Fibroblast of skin of right biceps (primary cell): ENCODE results near the gene AGAP5.
A peak's percentile ranks its signal among the peaks of the same experiment; 100 is the strongest.

Source experiments
- DNase-seq: peaks from one replicate; pipeline ENCODE4 v3.0.0-alpha.2; 2013

AGAP5 gene

GRCh38 chr10:73625004-73625883, 72.7 kb downstream of the AGAP5 start:
- DNase-seq = peak; percentile 19
